ENCODE measurements around the gene PLA2G2A.
A peak's percentile ranks its signal among the peaks of the same experiment; 100 is the strongest.
"Not testable (repeated sequence)": the region's sequence is repeated elsewhere in the genome, so short reads cannot be mapped to it uniquely, and the experiment has no call there.

The PLA2G2A gene

DNA sequence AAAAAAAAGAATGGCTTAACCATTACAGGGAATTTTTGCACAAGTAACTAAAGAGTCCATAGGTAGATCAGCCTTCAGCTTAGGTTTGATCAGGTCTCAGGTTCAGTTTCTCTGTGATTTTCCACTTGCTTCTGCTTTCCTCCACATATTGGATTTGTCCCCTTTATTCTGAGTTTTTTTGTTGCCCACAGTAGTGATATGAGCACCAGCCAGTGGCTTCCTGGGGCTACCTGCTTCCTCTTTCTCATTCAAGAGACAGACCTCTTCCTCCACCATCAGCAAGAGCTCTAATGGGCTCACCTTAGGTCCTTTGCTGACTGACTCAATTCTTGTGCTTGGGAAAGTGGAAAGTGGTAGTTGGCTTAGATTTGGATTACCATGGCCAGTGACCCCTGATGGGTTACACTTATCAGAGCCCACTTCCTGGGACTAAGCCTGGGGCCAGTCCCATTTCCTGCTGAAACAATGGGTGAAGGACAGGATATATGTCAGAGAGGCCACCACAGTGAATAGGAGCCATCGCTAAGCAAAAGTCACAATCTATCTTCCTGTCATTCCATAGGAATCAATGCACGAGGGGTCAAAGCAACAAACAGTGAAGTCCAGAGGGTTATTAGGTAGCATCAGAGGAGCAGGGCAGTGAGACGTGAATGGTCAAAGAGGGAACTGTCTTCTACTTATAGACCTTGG lies 43.2 kb downstream of the PLA2G2A start:
- no peak for DNase-seq (ENCODE audit: low read depth, low spot score)
- H3K27ac ChIP-seq = no peak overlapping the region

- no peak overlapping the region for H3K27ac ChIP-seq
- DNase-seq (ENCODE audit: low read depth, low spot score) = no peak
Measured at GRCh38 chr1:19934336-19934735, 45.1 kb downstream of the PLA2G2A start.

- H3K27ac ChIP-seq = no peak overlapping the region
- DNase-seq (ENCODE audit: low read depth, low spot score) = no peak
Measured at GRCh38 chr1:19932866-19933265, 46.6 kb downstream of the PLA2G2A start.

DNA sequence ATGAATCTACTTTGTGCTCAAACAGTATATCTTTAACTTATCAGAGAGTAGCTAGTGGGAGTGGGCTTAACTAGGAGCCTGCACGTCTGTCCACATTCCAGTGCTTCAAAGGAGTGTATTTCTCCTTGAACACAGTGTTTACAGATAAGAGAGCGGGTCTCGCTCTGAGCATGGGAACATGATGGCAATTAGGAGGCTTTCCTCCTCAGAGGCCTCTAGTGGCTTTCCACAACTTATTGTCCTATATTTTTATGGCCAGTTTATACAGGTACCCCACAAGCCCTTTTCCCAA lies 52.3 kb downstream of the PLA2G2A start:
- not testable (repeated sequence) for DNase-seq (ENCODE audit: low read depth, low spot score); H3K27ac ChIP-seq

GRCh38 chr1:19926296-19927129 lies 52.9 kb downstream of the PLA2G2A start:
- H3K27ac ChIP-seq = no peak overlapping the region
- DNase-seq (ENCODE audit: low read depth, low spot score) = peak; percentile 34
